Keratinocyte (primary cell): ENCODE measurements around the gene HNRNPU. TPM values are rescaled to one million over a fixed set of nuclear protein-coding genes. Genes with fewer than 3 reads are reported as not detected.

Source experiments
- DNase-seq: peaks from one replicate; pipeline ENCODE4 v3.0.0-alpha.2; 2011; ENCODE audit warnings: low read depth, missing footprints, low spot score
- FAIRE-seq: peaks from 2 replicates; lab custom pipeline; 2011; peaks lifted over from hg19 to GRCh38; lab: Jason Lieb, UNC
- H2AFZ ChIP-seq: 2 replicates; pipeline ENCODE4 v1.6.0; 2012; ENCODE audit warnings: low read length, control low read depth, inconsistent platforms; ENCODE audit not compliant: control insufficient read depth
- H3K27ac ChIP-seq: 2 replicates; pipeline ENCODE4 v1.5.1; 2011; ENCODE audit warnings: low read length; ENCODE audit not compliant: control insufficient read depth, insufficient read depth
- H3K27me3 ChIP-seq: 3 replicates; pipeline ENCODE4 v1.6.0; 2011; ENCODE audit warnings: low read length; ENCODE audit not compliant: control insufficient read depth, insufficient read depth; ENCODE audit errors: extremely low read depth
- H3K36me3 ChIP-seq, 2 experiments: 2 replicates in 1 of 2; 3 replicates in 1 of 2; pipeline ENCODE4 v1.5.1; 2011; ENCODE audit warnings: low read length in 2 of 2, mild to moderate bottlenecking in 1 of 2; ENCODE audit not compliant: control insufficient read depth in 2 of 2, insufficient read depth in 2 of 2; ENCODE audit errors: extremely low read depth in 1 of 2
- H3K4me1 ChIP-seq: 3 replicates; pipeline ENCODE4 v1.5.1; 2011; ENCODE audit warnings: low read length; ENCODE audit not compliant: control insufficient read depth, insufficient read depth; ENCODE audit errors: extremely low read depth
- H3K4me2 ChIP-seq: 3 replicates; pipeline ENCODE4 v1.6.0; 2011; ENCODE audit warnings: low read depth, low read length; ENCODE audit not compliant: control insufficient read depth, insufficient read depth; ENCODE audit errors: extremely low read depth
- H3K4me3 ChIP-seq, 3 experiments: fragments of 200-600 bp in 1 of 3; sonication (generic) in 1 of 3; 2 replicates in 2 of 3; 3 replicates in 1 of 3; pipeline ENCODE4 v1.5.1; 2011 to 2016; ENCODE audit warnings: low read length in 3 of 3, mild to moderate bottlenecking in 3 of 3, control low read depth in 2 of 3, inconsistent platforms in 1 of 3, low read depth in 1 of 3, mixed read lengths in 1 of 3, mixed run types in 1 of 3, moderate library complexity in 1 of 3; ENCODE audit not compliant: control insufficient read depth in 2 of 3, insufficient read depth in 2 of 3; ENCODE audit errors: extremely low read depth in 1 of 3
- H3K79me2 ChIP-seq: 2 replicates; pipeline ENCODE4 v1.6.0; 2012; ENCODE audit warnings: low read length; ENCODE audit not compliant: control insufficient read depth, insufficient read depth
- H3K9ac ChIP-seq: 3 replicates; pipeline ENCODE4 v1.6.0; 2011; ENCODE audit warnings: low read length; ENCODE audit not compliant: control insufficient read depth, insufficient read depth; ENCODE audit errors: extremely low read depth
- H3K9me1 ChIP-seq: 3 replicates; pipeline ENCODE4 v1.6.0; 2011; ENCODE audit warnings: low read length; ENCODE audit not compliant: control insufficient read depth, insufficient read depth; ENCODE audit errors: extremely low read depth
- H3K9me3 ChIP-seq: 2 replicates; pipeline ENCODE4 v1.5.1; 2012; ENCODE audit warnings: low read depth, low read length; ENCODE audit not compliant: control insufficient read depth
- H4K20me1 ChIP-seq: 3 replicates; pipeline ENCODE4 v1.6.0; 2011; ENCODE audit warnings: low read length; ENCODE audit not compliant: control insufficient read depth, insufficient read depth; ENCODE audit errors: extremely low read depth
- EZH2 ChIP-seq: IDR thresholded peaks from one replicate; pipeline ENCODE4 v1.6.1; 2012; ENCODE audit warnings: inconsistent platforms, mild to moderate bottlenecking, low read length, moderate library complexity
- dilution Hi-C: fragments of 300-500 bp; cut with MboI; formaldehyde crosslinking; loops from one replicate; pipeline ENCODE4 v1.7.0; 2020; ENCODE audit warnings: low sequenced_read_pairs; ENCODE audit not compliant: extremely low pct_ligation_motif_present
- polyA plus RNA-seq, 5 experiments: library from polyadenylated mRNA; depleted of rRNA in 3 of 5; stranded (reverse) in 3 of 5; stranded (forward) in 1 of 5; unstranded in 1 of 5; fragments of >200 nt; gene quantifications; 1 replicate in 1 of 5; 2 replicates in 3 of 5; 3 replicates in 1 of 5; pipeline versions ENCODE4 v1.2.1 to v1.2.3, GENCODE V29; 2011 to 2012; ENCODE audit warnings: missing spikeins in 2 of 5, low read depth in 1 of 5, low replicate concordance in 1 of 5
- TF ChIP-seq, protein P1 (sequence below), 3 experiments: IDR thresholded peaks in 1 of 3; conservative IDR thresholded peaks in 1 of 3; optimal IDR thresholded peaks in 1 of 3; 2 replicates in 2 of 3; 3 replicates in 1 of 3; pipeline versions ENCODE3 to v1.5.1; 2011; ENCODE audit warnings: low read length in 3 of 3, mild to moderate bottlenecking in 3 of 3, moderate library complexity in 2 of 3, control low read depth in 1 of 3, inconsistent platforms in 1 of 3; ENCODE audit not compliant: insufficient read depth in 2 of 3; ENCODE audit errors: extremely low read depth in 1 of 3

The HNRNPU gene
- polyA plus RNA-seq, 1 donor (not counting 4 experiments of a cell fraction or from before 2014, with no cell fraction given), result 220 TPM

- H3K36me3 ChIP-seq, result peaks cover 29 to 46% of the 10 kb centered on the region in 2 experiments
- H3K9me1 ChIP-seq, result no peaks in the 10 kb centered on the region
- H3K27ac ChIP-seq, result no peak overlapping the region
- no peaks in the 10 kb centered on the region for H3K27me3 ChIP-seq
- H4K20me1 ChIP-seq, result peaks cover 13% of the 10 kb centered on the region
- no peak overlapping the region for H3K4me2 ChIP-seq
- FAIRE-seq, result no peak
- peaks cover 2% of the 10 kb centered on the region for H3K4me1 ChIP-seq
- TF ChIP-seq EZH2, result no peak
- TF ChIP-seq, protein P1, sequence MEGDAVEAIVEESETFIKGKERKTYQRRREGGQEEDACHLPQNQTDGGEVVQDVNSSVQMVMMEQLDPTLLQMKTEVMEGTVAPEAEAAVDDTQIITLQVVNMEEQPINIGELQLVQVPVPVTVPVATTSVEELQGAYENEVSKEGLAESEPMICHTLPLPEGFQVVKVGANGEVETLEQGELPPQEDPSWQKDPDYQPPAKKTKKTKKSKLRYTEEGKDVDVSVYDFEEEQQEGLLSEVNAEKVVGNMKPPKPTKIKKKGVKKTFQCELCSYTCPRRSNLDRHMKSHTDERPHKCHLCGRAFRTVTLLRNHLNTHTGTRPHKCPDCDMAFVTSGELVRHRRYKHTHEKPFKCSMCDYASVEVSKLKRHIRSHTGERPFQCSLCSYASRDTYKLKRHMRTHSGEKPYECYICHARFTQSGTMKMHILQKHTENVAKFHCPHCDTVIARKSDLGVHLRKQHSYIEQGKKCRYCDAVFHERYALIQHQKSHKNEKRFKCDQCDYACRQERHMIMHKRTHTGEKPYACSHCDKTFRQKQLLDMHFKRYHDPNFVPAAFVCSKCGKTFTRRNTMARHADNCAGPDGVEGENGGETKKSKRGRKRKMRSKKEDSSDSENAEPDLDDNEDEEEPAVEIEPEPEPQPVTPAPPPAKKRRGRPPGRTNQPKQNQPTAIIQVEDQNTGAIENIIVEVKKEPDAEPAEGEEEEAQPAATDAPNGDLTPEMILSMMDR (optimal IDR thresholded peaks at IDR 0.05 in 1 of 3, IDR thresholded peaks at IDR 0.05 in 1 of 3, conservative IDR thresholded peaks at IDR 0.05 in 1 of 3; ENCODE audit: extremely low read depth in 1 of 3, insufficient read depth in 2 of 3, low read length in 3 of 3), result no peak
- no peaks in the 10 kb centered on the region for H3K9me3 ChIP-seq
- H2AFZ ChIP-seq, result no peak overlapping the region
- no peak for DNase-seq
- H3K4me3 ChIP-seq, result no peak overlapping the region
- H3K79me2 ChIP-seq, result peaks cover 72% of the 10 kb centered on the region
- H3K9ac ChIP-seq, result no peak overlapping the region
- dilution Hi-C loops, result loop anchor here (10.0 kb wide), 1 partner anchor 190 kb away; no protein-coding TSS in a partner anchor
Observed at GRCh38 chr1:244854865-244855578, 9.3 kb downstream of the HNRNPU start.

DNA sequence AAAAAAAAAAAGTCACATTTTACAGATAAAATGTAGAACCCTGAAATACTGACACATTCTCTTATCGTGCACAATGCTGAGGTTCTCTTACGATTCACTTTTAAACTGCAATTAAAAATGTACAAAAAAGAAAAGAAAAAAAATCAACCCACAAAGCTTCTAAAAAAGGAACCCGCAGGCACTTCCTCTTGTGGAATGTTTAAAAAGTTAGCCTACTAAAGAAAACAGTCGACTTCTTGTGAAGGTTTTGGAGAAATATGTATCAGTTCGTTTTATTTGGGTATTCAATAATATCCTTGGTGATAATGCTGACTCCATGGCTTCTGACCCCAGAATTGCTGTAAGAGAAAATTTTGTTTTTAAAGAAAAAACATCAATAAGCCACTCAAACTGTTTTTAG, 10.2 kb downstream of the HNRNPU start:
- no peak for DNase-seq
- Histone ChIP-seq H4K20me1 (peaks cover 8% of the 10 kb centered on the region), H3K9me3 (no peaks in the 10 kb centered on the region), H3K4me2 (no peak overlapping the region), H3K79me2 (peaks cover 66% of the 10 kb centered on the region), H3K4me3 (no peak overlapping the region), H3K4me1 (no peaks in the 10 kb centered on the region), H3K9ac (no peak overlapping the region), H3K27ac (no peak overlapping the region), H3K27me3 (no peaks in the 10 kb centered on the region), H2AFZ (no peak overlapping the region), H3K36me3 (peaks cover 28 to 47% of the 10 kb centered on the region in 2 experiments), H3K9me1 (no peaks in the 10 kb centered on the region)
- no peak for TF ChIP-seq EZH2
- TF ChIP-seq, protein P1 (optimal IDR thresholded peaks at IDR 0.05 in 1 of 3, IDR thresholded peaks at IDR 0.05 in 1 of 3, conservative IDR thresholded peaks at IDR 0.05 in 1 of 3; ENCODE audit: extremely low read depth in 1 of 3, insufficient read depth in 2 of 3, low read length in 3 of 3), result no peak
- dilution Hi-C loops, result loop anchor here (10.0 kb wide), 1 partner anchor 191 kb away; no protein-coding TSS in a partner anchor
- FAIRE-seq, result no peak
